Ovary (tissue), 9 donors: ENCODE measurements around the gene YIF1A. TPM values are rescaled to one million over a fixed set of nuclear protein-coding genes. Genes with fewer than 3 reads are reported as not detected.

Source experiments
- DNase-seq, 5 donors: peaks; one replicate each; pipeline ENCODE4 v3.0.0-alpha.2; 2019 to 2020
- H3K27ac ChIP-seq, 2 donors: fragments of 200-600 bp; one replicate each; pipeline versions ENCODE4 v1.5.1 to v1.8.0; 2019 to 2022
- H3K27me3 ChIP-seq: fragments of 200-600 bp; one replicate; pipeline ENCODE4 v1.8.0; 2022
- H3K36me3 ChIP-seq: fragments of 200-600 bp; sonication (generic); one replicate; pipeline ENCODE4 v1.5.1; 2019
- H3K4me1 ChIP-seq: one replicate; pipeline ENCODE4 v1.8.1; 2013; ENCODE audit warnings: mild to moderate bottlenecking, moderate library complexity; ENCODE audit not compliant: insufficient read depth
- H3K4me3 ChIP-seq: fragments of 200-600 bp; sonication (generic); one replicate; pipeline ENCODE4 v1.5.1; 2017
- H3K9me3 ChIP-seq, 2 donors: fragments of 200-600 bp in 1 of 2; sonication (generic) in 1 of 2; one replicate each; pipeline versions ENCODE4 v1.5.1 to v1.8.1; 2013 to 2019; ENCODE audit warnings: mild to moderate bottlenecking in 1 of 2, moderate library complexity in 1 of 2
- CTCF ChIP-seq, 3 donors: fragments of 450-650 bp in 2 of 3; fragments of 200-600 bp in 1 of 3; IDR thresholded peaks; one replicate each; pipeline versions ENCODE4 v1.5.1 to v1.8.0; 2016 to 2022; ENCODE audit warnings: antibody characterized with exemption in 3 of 3, mild to moderate bottlenecking in 1 of 3
- EP300 ChIP-seq: sonication (generic); formaldehyde crosslinking; IDR thresholded peaks from one replicate; pipeline ENCODE4 v1.6.1; 2017; ENCODE audit warnings: antibody characterized with exemption
- POLR2A ChIP-seq: fragments of 450-650 bp; IDR thresholded peaks from one replicate; pipeline ENCODE4 v1.6.1; 2017; ENCODE audit warnings: antibody characterized with exemption, mild to moderate bottlenecking, moderate library complexity
- WGBS, 3 donors: extraction: QIAGEN DNeasy Blood & Tissue Kit in 1 of 3; methylation state at CpG; one replicate each; pipeline versions ENCODE4 v1.1.5 to v1.1.7; 2013 to 2017; 5-methylcytosine and 5-hydroxymethylcytosine counted together
- intact Hi-C, 4 donors: fragments of 100-400 bp; cut with DNase I; formaldehyde crosslinking; loops; one replicate each; pipeline versions ENCODE4 v1.11.0 to v1.15.1; 2022 to 2023
- polyA plus RNA-seq, 2 donors: library from polyadenylated mRNA; stranded (reverse); fragments of 200-250 nt in 1 of 2; fragments of 350-450 nt in 1 of 2; fragmentation: Illumina TruSeq in 1 of 2; extraction: RNeasy Lipid Tissue Mini Kit (QIAGEN cat#74804) in 1 of 2; gene quantifications; one replicate each; pipeline ENCODE4 v1.2.3, GENCODE V29; 2013 to 2014
- total RNA-seq, 7 donors: library from RNA; depleted of rRNA in 2 of 7; stranded (reverse); fragments of >200 nt in 2 of 7; fragmentation: NEBNext Ultra II Directional in 3 of 7; extraction: Animal tissue kit (Norgen Biotek cat#: 25700) in 3 of 7; gene quantifications; one replicate each; pipeline versions ENCODE4 v1.1.0 to v1.2.4, GENCODE V29; 2016 to 2023
- donor health status: DM: no; HTN: no; CAD: no; lungs with moderate emphysema.
- donor health status: DM: no; HTN: no; CAD: no.
- donor health status: Bipolar disorder and iron deficiency.
- donor health status: DM: yes; HTN: yes; CAD: no.
- donor health status: DM: no; HTN: no; CAD: no.
- donor health status: DM: yes; HTN: yes; CAD: no.

The YIF1A gene
- total and polyA plus RNA-seq, 9 donors: 39.3 to 91.0 (median 64.2) TPM

- WGBS, 3 donors: 71 to 87% (median 75%) methylated on average over 3 of the region's 3 CpGs
- intact Hi-C loops: no loop called here
- H3K9me3 ChIP-seq: no peaks in the 10 kb centered on the region
- no peak overlapping the region for H3K27ac ChIP-seq
- H3K4me3 ChIP-seq: no peak overlapping the region
- H3K36me3 ChIP-seq: no peaks in the 10 kb centered on the region
- H3K27me3 ChIP-seq: no peaks in the 10 kb centered on the region
- TF ChIP-seq POLR2A (no peak), CTCF (IDR thresholded peaks at IDR 0.05) (no peak), EP300 (no peak)
- no peak for DNase-seq
- H3K4me1 ChIP-seq: peaks cover 14% of the 10 kb centered on the region
These were observed 40.3 kb upstream of the YIF1A start for GRCh38 chr11:66329165-66329673.

- TF ChIP-seq EP300 (no peak), POLR2A (no peak), CTCF (IDR thresholded peaks at IDR 0.05) (peak; percentile 86 to 96 (median 95))
- H3K27me3 ChIP-seq: no peaks in the 10 kb centered on the region
- no peaks in the 10 kb centered on the region for H3K36me3 ChIP-seq
- 9 to 12% (median 10%) methylated on average over 17 to 19 of the region's 19 CpGs for WGBS, 3 donors
- no peaks in the 10 kb centered on the region for H3K9me3 ChIP-seq
- H3K27ac ChIP-seq: no peak overlapping the region
- no peak overlapping the region for H3K4me3 ChIP-seq
- H3K4me1 ChIP-seq: peaks cover 14% of the 10 kb centered on the region
- peak; percentile 63 to 87 (median 78) for DNase-seq
- intact Hi-C loops: loop anchor here in 3 of 4 donors (1.0 kb wide), 2 partner anchors 16 to 17 kb away; no protein-coding TSS in a partner anchor
These were observed 39.6 kb upstream of the YIF1A start for GRCh38 chr11:66328302-66329144.

- TF ChIP-seq EP300 (no peak), CTCF (IDR thresholded peaks at IDR 0.05) (no peak), POLR2A (no peak)
- no peaks in the 10 kb centered on the region for H3K9me3 ChIP-seq
- H3K27ac ChIP-seq: no peak overlapping the region
- no peak for DNase-seq
- no peaks in the 10 kb centered on the region for H3K36me3 ChIP-seq
- WGBS, 3 donors: 66 to 72% (median 70%) methylated on average over 3 of the region's 3 CpGs
- no peak overlapping the region for H3K4me3 ChIP-seq
- intact Hi-C loops: loop anchor here in 3 of 4 donors (1.0 kb wide), 2 partner anchors 16 to 17 kb away; no protein-coding TSS in a partner anchor
- H3K27me3 ChIP-seq: no peaks in the 10 kb centered on the region
- H3K4me1 ChIP-seq: peaks cover 14% of the 10 kb centered on the region
These were observed 39.0 kb upstream of the YIF1A start for GRCh38 chr11:66328031-66328301.

GRCh38 chr11:66327171-66328030, 38.5 kb upstream of the YIF1A start:
- Histone ChIP-seq H3K36me3 (no peaks in the 10 kb centered on the region), H3K4me3 (no peak overlapping the region), H3K27me3 (no peaks in the 10 kb centered on the region), H3K9me3 (no peaks in the 10 kb centered on the region), H3K27ac (peak overlapping the region in 1 of 2 donors; percentile 22), H3K4me1 (peaks cover 14% of the 10 kb centered on the region)
- TF ChIP-seq CTCF (IDR thresholded peaks at IDR 0.05) (no peak), POLR2A (no peak), EP300 (no peak)
- intact Hi-C loops: loop anchor here in 3 of 4 donors (1.0 kb wide), 2 partner anchors 15 to 16 kb away; no protein-coding TSS in a partner anchor
- no peak for DNase-seq
- 72 to 82% (median 80%) methylated on average over 10 of the region's 10 CpGs for WGBS, 3 donors
